ENCODE results near the gene FSTL3.

DNA sequence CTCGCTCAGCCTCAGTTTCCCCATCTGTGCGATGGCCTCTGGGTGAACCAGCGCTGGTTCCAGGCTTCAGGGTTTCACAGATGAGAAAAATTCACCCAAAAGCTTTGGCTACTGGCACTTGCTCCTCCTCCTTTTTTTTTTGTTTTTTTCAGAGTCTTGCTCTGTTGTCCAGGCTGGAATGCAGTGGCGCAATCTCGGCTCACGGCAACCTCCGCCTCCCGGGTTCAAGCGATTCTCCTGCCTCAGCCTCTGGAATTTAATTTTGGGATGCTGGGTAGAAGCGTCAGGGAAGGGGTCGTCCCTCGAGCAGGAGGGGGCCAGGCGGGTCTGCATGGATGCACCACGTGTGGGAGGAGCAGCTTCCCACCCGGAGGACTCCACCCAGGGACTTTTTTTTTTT is 12.0 kb downstream of the FSTL3 start:
- TF ChIP-seq CTCF (conservative IDR thresholded peaks at IDR 0.05; ENCODE audit: low read length) (no peak), EZH2phosphoT487 (IDR thresholded peaks at IDR 0.05; ENCODE audit: borderline replicate concordance, low read depth, low read length) (no peak)

Data from OCI-LY7 (cell line).